22Rv1 (cell line): Measurements from ENCODE around the gene ABHD16B.

ENCODE experiments used
- ZFX ChIP-seq: fragments of 450-650 bp; IDR thresholded peaks from 2 replicates; pipeline ENCODE4 v1.6.1; 2017; ENCODE audit warnings: antibody characterized with exemption, borderline replicate concordance
- TF ChIP-seq, protein P1 (sequence below): fragments of 450-650 bp; IDR thresholded peaks from 2 replicates; pipeline ENCODE4 v1.5.1; 2017; ENCODE audit warnings: mild to moderate bottlenecking

DNA sequence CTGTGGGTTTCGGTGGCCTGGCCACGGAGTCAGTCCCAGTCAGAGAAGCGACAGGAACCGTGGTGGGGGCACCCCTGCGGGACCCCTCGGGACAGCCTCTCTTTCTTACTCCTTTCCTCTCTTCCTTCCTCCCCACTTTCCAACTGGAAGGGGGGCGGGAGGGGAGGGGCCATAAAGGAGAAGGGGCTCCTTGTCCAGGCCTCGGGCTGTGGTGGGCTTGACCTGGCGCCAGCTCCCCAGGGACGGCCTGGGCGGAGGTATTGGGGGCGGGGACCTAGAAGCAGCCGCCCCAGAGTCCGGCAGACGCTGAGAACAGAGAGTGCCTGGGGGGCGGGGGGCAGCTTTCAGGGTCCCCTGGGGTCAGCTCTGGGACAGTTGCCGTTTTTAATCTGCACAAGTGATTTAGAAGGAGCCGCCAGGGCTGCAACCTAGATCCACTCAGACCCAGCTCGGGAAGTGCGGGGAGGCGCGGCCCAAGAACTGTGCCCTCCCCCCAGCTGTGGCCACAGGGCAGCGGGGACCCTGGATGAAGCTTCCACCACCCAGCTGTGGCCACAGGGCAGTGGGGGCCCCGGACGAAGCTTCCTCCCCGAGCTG, 6.4 kb upstream of the ABHD16B start:
- TF ChIP-seq, protein P1, sequence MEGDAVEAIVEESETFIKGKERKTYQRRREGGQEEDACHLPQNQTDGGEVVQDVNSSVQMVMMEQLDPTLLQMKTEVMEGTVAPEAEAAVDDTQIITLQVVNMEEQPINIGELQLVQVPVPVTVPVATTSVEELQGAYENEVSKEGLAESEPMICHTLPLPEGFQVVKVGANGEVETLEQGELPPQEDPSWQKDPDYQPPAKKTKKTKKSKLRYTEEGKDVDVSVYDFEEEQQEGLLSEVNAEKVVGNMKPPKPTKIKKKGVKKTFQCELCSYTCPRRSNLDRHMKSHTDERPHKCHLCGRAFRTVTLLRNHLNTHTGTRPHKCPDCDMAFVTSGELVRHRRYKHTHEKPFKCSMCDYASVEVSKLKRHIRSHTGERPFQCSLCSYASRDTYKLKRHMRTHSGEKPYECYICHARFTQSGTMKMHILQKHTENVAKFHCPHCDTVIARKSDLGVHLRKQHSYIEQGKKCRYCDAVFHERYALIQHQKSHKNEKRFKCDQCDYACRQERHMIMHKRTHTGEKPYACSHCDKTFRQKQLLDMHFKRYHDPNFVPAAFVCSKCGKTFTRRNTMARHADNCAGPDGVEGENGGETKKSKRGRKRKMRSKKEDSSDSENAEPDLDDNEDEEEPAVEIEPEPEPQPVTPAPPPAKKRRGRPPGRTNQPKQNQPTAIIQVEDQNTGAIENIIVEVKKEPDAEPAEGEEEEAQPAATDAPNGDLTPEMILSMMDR = no peak
- TF ChIP-seq ZFX = no peak
